HG02610 (cell line): ENCODE measurements around the gene LTBP1.
"Not testable (repeated sequence)": the region's sequence is repeated elsewhere in the genome, so short reads cannot be mapped to it uniquely, and the experiment has no call there.

Experiments
- ATAC-seq: cut with Tn5 transposase; IDR thresholded peaks from one replicate; pipeline ENCODE4 v1.9.1; 2021; ENCODE audit warnings: mild to moderate bottlenecking, moderate library complexity; ENCODE audit not compliant: unreplicated experiment

Gene LTBP1, protein sequence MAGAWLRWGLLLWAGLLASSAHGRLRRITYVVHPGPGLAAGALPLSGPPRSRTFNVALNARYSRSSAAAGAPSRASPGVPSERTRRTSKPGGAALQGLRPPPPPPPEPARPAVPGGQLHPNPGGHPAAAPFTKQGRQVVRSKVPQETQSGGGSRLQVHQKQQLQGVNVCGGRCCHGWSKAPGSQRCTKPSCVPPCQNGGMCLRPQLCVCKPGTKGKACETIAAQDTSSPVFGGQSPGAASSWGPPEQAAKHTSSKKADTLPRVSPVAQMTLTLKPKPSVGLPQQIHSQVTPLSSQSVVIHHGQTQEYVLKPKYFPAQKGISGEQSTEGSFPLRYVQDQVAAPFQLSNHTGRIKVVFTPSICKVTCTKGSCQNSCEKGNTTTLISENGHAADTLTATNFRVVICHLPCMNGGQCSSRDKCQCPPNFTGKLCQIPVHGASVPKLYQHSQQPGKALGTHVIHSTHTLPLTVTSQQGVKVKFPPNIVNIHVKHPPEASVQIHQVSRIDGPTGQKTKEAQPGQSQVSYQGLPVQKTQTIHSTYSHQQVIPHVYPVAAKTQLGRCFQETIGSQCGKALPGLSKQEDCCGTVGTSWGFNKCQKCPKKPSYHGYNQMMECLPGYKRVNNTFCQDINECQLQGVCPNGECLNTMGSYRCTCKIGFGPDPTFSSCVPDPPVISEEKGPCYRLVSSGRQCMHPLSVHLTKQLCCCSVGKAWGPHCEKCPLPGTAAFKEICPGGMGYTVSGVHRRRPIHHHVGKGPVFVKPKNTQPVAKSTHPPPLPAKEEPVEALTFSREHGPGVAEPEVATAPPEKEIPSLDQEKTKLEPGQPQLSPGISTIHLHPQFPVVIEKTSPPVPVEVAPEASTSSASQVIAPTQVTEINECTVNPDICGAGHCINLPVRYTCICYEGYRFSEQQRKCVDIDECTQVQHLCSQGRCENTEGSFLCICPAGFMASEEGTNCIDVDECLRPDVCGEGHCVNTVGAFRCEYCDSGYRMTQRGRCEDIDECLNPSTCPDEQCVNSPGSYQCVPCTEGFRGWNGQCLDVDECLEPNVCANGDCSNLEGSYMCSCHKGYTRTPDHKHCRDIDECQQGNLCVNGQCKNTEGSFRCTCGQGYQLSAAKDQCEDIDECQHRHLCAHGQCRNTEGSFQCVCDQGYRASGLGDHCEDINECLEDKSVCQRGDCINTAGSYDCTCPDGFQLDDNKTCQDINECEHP (N-terminal part only)

DNA sequence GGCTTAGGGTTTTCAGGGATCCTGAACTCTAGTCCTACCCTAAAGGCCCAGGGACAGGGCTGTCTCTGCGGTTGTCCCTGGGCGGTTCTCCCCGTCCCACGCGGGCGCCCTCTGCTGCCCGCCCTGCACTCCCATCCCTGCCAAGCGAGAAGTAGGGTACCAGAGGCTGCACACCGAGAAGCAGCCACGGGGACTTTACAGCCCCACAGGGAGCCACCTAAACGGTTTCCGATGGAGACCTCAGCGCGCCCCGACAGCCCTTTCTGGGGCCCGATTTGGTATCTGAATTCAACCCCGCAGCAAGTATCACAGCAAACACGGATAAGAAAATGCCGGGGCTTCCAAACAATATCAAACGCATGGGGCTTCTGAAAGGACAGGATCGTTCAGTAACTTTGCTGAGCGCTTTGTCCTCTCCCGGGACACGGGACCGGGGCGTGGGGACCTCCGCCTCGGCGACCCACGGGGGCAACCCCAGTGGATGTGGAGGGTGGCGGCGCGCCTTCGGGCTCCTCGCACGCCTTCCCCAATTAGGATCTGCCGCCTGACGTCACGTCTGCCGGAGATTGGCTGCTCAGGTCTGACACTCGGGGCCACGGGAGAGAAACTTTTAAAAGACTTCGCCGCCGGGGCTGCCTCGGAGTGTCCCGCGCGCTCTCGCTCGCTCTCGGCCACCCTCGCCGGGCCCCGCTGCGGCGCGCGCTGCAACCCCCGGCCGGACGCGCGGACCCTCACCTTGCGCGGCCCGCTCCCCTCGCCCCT is at the start of gene LTBP1:
TSS of gene LTBP1 (plus strand) at position 640 of the 762 bp plus-strand sequence. CDS start 372 bp downstream, outside the sequence.
- ATAC-seq = peak; percentile 69

DNA sequence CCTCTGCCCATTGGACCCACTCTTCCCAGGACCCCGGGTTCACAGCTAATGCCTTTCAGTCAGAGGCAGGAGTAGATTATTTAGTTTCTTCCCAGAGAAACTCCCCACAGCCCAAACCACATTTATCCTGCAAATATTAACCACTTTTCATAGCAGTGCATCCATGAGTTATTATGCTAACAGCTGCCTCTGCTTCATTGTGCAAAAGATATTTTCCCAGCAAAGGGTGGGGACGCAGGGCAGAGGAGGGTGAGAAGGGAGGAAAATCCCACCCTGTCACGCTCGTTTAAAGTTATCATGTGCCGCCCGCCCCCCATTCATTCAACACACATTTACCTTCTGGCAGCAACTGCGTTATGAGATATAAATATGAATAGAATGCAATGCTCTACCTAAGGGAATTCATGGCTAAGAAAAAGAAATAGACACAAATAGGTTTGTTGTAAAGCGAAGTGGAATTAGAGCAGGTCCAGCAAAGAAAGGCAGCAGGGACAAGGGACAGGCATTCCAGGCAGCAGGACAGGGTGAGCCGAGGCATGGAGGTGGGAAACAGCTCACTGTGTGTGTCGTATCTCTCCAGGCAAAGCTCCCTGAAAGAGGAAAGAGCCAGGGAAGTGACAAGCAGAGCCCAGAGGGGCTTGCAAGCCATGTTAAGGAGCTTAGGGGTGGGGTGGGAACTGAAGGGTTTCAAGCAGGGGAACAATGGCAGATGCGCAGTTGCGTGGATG is 46.3 kb upstream of the LTBP1 start:
- no peak for ATAC-seq

DNA sequence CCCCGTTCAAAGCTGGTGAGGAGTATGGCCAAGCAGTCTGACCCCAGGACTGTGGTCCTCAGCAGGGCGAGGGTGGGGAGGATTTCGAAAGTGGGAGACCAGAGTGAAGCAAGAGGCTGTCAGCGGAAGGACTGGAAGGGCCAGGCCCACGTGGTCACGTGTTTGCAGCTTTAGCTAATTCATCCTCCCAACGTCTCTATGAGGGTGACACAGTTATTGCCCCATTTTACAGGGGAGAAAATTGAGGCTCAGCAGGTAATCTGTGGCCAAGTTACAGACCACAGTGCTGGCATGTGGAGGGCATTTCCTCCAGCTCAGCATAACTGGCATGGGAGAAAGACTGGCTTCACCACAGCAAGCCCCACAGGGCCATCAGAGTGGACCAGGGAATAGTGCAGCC is 45.4 kb upstream of the LTBP1 start:
- ATAC-seq = no peak

DNA sequence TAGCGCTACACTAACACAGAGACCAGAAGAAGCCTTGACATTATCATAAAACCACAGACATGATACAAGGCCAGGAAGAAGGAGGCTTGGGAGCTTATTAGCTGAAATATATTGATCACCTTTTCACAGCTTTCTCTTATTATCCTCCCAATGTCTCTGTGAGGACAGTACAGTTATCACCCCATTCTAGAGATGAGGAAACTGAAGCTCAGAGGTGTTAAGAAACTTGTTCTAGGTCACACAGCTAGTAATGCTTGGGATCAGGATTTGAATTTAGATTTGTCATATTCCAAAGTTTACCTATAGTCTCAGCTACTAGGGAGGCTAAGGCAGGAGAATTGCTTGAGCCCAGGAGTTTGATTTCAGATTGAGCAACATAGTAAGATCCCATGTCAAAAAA is 44.6 kb upstream of the LTBP1 start:
- ATAC-seq = no peak

DNA sequence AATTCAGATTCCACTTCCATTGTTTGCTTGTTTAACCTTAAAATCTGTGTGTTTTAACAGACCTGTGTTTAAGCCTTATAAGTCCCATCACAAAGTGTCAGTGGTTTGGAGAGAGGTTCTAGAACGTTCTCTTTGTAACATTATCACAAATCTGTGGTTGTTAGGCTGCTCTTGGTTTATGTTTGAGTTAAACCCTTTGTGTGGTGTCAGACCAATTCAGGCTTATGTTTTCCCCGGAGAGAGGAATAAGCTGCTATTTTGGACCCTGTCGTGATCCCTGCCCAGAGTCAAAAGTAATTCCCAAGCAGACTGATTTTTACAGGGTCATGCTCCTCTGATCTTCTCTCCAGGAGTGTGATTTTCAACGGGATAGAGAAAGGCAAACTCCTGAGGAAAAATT is 43.8 kb upstream of the LTBP1 start:
- no peak for ATAC-seq

DNA sequence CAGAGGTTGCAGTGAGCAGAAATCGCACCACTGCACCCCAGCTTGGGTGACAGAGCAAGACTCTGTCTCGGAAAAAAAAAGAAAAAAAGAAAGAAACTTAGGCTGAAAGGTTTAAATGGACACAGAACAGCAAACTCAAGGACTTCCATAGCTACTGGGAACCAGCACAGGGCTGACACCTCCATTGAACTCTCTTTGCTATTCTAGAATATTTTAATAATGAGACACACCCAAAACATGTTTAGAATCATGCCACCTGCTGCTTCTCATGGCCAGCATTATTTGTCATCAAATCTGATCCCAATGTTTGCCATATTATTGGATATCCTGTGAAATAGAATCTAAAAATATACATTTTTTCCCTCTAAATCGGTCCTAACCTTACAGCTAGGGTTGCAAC is 42.7 kb upstream of the LTBP1 start:
- no peak for ATAC-seq

DNA sequence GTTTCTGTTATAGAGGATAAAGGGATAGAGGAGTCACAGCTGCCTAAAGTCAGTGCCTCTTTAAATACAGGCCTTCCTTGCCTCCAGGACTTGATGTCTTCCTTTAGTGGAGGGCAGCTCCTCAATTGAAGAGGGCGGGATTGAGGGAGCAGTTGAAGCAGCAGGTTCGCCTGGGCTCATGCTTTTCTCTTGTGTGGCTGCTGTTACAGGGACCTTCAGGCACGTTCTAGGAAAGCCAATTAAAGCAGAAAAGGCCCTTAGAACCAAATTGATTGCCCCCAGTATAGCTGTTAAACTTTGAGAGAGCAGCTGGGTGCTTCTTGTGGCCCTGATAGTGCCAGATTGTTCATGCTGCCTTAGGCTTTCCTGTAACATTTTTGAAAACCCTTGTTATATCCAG is 42.0 kb upstream of the LTBP1 start:
- no peak for ATAC-seq

DNA sequence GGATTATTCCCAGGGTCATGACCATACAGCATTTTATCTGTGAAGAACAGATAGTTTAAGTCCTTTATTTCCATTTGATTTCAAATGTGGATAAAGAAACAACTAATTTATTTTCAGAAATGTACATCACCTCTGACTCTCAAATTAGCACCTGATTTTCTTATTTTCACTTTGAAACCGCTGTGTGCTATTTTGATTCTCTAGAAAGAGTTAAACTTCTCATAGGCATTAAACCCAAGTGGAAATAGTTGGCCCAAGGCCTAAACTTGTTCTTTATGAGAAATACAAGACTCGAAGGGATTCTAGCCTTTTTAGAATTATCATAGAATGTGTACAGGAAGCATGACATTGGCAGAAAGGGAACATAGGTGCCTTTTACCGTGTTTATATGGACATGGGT is 41.5 kb upstream of the LTBP1 start:
- ATAC-seq = no peak

DNA sequence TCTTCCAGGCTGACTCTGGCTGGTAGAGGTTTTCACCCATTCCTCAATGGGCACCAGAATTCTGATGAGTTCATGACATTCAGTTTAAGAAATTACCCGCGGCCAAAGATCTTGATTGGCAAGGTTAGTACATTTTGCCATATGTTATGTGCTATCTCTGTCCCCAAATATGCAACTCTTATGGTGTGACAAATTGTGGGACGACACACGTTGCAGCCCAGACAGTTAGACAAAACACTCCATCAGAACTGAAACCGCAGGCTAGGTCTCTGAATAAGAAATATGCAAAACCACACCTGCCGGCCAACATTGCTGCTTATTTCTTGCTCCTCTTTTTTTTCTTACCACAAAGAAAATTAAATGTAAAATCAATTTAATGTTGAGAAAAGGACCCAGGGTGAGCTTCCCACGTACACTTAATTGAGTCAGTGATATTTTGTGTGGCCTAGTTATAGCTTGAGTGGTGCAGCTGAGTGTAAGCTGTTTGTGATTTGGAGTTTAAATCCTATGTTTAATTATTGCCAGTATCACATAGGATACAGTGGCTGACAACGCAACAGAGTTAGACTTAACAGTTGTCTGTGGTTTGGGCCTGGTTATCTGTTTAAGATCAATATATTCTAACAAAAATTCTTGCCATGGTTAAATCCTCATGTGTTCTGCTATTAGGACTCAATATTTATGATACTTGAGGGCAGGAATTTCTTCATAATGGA is 35.7 kb upstream of the LTBP1 start:
- ATAC-seq = no peak

DNA sequence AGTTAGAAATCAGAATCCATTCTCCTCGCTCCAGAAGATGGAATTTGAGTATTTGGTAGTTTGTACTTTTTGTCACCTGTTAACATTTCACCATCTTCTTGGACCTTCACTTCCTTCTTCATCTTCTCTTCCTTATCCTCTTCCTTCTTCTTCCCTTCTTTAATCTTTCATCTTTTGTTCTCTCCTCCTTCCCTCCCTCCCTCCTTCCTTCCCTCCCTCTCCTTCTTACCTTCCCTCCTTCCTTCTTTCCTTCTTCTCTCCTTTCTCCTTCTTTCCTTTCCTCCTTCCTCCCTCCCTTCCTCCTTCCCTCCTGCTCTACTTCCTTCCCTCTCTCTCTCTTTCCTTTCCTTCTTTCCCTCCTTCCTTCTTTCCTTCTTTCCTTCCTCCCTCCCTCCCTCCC is 31.1 kb upstream of the LTBP1 start:
- no peak for ATAC-seq

DNA sequence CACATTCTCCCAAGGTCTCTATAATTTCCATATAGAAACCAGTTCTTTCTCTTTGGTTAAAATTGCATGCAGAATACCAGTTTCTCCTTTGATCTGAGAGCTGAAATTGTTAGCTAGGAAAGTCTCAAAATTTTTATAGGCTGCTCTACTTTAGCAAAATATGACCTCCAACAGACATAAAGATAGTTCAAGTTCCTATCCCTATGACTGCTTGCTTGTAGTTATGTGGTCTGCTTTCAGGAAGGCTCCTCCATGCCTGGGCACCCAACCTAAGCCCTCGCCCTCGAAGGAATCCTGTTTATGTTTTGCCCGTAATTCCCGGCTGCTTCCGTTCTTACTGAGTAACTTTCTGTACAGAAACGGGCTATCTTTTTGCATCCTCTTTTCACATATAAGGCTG is 28.0 kb upstream of the LTBP1 start:
- ATAC-seq = no peak

DNA sequence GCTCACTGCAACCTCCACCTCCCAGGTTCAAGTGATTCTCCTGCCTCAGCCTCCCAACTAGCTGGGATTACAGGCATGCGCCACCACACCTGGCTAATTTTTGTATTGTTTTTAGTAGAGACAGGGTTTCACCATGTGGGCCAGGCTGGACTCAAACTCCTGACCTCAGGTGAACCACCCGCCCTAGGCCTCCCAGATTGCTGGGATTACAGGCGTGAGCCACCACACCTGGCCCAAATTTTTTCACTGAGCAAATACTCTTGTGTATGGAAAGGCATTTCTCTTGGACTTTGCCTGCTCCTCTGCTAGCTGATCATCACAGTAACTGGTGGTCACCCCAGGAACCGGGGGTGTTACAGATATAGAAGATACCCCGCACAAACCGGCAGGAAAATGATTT is 26.9 kb upstream of the LTBP1 start:
- ATAC-seq = not testable (repeated sequence)

DNA sequence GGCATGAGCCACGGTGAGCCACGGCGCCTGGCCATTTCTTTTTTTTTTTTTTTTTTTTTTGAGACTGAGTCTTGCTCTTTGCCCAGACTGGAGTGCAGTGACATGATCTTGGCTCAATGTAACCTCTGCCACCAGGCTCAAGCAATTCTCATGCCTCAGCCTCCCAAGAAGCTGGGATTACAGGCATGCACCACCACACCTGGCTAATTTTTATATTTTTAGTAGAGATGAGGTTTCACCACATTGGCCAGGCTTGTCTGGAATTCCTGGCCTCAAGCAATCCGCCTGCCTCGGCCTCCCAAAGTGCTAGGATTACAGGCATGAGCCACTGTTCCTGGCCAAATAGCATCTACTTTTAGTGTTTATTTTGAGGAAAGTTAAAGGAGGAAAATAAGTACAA is 25.3 kb upstream of the LTBP1 start:
- ATAC-seq = not testable (repeated sequence)

DNA sequence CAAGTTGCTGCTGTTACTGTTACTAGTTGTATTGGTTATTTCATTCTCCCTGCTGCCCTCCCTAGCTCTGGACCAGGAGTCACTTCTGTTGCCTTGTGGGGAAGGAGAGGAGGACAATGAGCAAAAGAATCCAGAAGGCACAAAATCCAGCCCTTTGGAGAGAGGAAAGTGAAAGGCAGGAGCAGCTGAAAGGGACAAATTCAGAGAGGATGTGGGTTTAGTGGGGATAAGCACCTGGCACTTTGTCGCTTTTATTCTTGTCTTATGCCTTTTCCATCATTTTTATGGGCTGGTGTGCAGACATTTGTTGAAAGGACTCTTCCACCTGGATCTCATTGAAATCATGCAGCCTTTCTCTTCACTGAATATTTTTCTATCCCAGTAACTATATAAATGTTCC is 24.3 kb upstream of the LTBP1 start:
- no peak for ATAC-seq

DNA sequence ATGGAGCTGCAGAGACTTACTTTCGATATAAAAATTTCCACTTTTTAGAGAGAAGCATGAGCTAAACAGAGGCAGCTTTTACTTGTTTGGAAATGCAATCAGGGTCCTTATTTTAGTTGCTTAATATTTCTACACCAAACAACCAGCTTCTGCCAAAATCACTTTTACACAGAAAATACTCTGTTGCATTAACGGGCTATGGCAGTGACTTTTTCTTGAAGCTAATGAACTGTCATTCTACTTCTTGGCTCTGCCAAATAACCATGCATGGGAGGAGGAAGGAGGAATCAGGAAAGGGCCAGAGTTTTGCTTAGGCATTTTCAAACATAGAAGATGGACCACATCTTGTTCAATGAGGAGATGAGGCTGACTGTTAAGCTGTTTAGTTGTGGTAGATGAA is 23.6 kb upstream of the LTBP1 start:
- ATAC-seq = no peak

DNA sequence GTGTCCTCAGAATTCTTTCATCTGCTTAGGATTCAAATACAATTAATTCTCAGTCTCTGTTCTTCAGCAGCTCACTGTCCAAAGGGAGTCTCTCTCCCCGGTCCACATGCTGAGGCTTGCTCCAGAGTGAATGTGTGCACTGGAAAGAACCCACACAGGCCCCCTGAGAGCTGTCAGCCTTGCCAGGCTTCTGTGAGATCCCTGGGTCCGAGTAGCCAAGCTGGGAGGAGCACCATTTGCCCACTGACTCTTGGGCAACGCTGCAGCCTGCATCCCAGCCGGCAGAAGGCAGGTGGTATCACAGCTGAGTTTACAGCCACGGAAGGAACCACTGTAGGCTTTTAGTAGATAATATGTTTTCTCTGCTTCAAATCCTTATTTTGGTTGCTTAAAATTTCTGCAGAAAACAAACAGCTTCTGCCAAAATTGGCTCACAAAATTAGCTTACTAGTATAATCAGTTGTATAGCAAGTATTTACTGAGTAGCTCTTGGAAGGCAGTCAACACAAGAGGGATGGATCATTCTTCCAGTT is 21.4 kb upstream of the LTBP1 start:
- ATAC-seq = no peak

DNA sequence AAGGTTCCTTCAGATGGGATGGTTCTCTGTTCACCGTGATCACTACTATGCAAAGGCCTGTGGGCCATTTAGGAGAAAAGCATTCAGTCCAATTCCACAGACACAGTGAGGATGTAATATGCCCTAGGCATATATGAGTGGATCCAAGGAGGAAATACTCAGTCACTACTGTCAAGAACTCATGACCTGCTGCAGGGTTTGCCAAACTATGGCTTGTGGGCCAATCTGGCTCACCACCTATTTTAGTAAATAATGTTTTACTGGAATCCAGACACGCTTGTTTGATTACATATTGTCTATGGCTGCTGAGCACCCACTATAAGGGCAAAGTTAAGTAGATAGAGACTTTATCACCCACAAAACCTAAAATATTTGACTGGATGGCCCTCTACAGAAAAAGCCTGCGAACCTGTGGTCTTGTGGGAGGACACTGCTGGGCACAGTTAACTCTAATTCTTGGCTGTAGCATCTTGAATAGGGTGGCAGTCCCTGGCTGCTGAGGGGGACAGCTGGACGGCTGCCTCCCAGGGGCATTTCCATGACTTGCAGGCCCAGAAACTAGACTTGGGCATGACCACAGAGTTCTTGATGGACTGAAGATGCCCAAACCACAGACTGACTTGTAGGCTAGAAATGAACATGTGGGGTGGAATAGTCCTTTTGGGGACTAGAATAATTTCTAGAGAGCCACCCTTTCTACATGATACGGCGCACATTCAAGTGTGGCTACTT is 20.6 kb upstream of the LTBP1 start:
- ATAC-seq = no peak

DNA sequence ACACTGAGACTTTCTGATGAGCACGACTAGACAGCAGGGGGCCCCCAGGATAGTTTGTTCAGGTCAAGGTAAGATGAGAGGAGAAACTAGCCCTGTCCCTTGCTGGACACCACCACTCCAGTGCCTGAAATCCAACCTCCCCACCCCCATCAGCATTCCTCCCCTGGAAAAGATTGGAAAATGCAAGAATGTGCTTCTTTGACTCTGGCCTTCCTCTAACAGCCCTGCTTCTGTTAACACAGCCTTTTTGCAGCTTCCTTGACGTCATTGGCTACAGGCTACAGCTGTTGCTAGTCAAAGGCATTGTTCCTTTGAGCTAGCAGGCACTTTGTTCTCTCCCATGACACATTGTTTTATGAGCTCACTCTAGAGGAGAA is 20.1 kb upstream of the LTBP1 start:
- no peak for ATAC-seq
